Erythroblast (primary cell): ENCODE measurements around the gene LMNTD1.

Experiments used
- GATA1 ChIP-seq: IDR thresholded peaks from 2 replicates; pipeline ENCODE4 v1.6.1; 2011; ENCODE audit warnings: low read depth, mild to moderate bottlenecking, control low read depth, low read length, moderate library complexity
- POLR2A ChIP-seq: IDR thresholded peaks from 2 replicates; pipeline ENCODE4 v1.6.1; 2011; ENCODE audit warnings: mild to moderate bottlenecking, low read length

- TF ChIP-seq POLR2A, result no peak
- no peak for TF ChIP-seq GATA1
Observed at GRCh38 chr12:25578411-25579143, 25.5 kb upstream of the LMNTD1 start.
